Left colon (tissue), 2 donors: ENCODE measurements around the gene NHERF2. TPM values are rescaled to one million over a fixed set of nuclear protein-coding genes. Genes with fewer than 3 reads are reported as not detected.

Experiments used
- ATAC-seq: fragments of 200-7000 bp; cut with Tn5 transposase; one replicate; pipeline ENCODE4 v1.9.1; 2020; ENCODE audit warnings: mild to moderate bottlenecking, moderate library complexity
- DNase-seq, 2 donors: peaks; one replicate each; pipeline ENCODE4 v3.0.0-alpha.2; 2020
- intact Hi-C, 2 donors: fragments of 100-400 bp; cut with DNase I in 1 of 2; cut with micrococcal nuclease in 1 of 2; formaldehyde crosslinking; loops; one replicate each; pipeline versions ENCODE4 v1.11.2 to v1.14.0; 2022; cut with DNase I, micrococcal nuclease
- total RNA-seq, 2 donors: library from RNA; stranded (reverse); fragmentation: NEBNext Ultra II Directional; extraction: Animal tissue kit (Norgen Biotek cat#: 25700); gene quantifications; one replicate each; pipeline ENCODE4 v1.2.1, GENCODE V29; 2021
- donor health status: DM: no; HTN: no; CAD: no.
- donor health status: DM: yes; HTN: yes; CAD: no.

The NHERF2 gene
- total RNA-seq, 2 donors from 2014 or later = 69.3 to 73.7 TPM

- no peak for DNase-seq
- intact Hi-C loops = no loop called here
- ATAC-seq = no peak
These were observed 37.2 kb downstream of the NHERF2 start for GRCh38 chr16:2063861-2064260.

GRCh38 chr16:2064368-2064945 is 37.8 kb downstream of the NHERF2 start:
- intact Hi-C loops = no loop called here
- DNase-seq (no peak), ATAC-seq (no peak)

GRCh38 chr16:2066139-2066538 is 39.4 kb downstream of the NHERF2 start:
- intact Hi-C loops = no loop called here
- DNase-seq (no peak), ATAC-seq (no peak)

- intact Hi-C loops = no loop called here
- ATAC-seq = peak; percentile 11
- DNase-seq = no peak
These were observed 44.1 kb downstream of the NHERF2 start for GRCh38 chr16:2070576-2071453.

- DNase-seq (no peak), ATAC-seq (peak; percentile 14)
- intact Hi-C loops = no loop called here
These were observed 44.9 kb downstream of the NHERF2 start for GRCh38 chr16:2071454-2072202.

- intact Hi-C loops = no loop called here
- DNase-seq (no peak), ATAC-seq (no peak)
These were observed 46.2 kb downstream of the NHERF2 start for GRCh38 chr16:2072926-2073325.

GRCh38 chr16:2074071-2074470 is 47.4 kb downstream of the NHERF2 start:
- DNase-seq (no peak), ATAC-seq (no peak)
- intact Hi-C loops = no loop called here

- no peak for ATAC-seq
- intact Hi-C loops = no loop called here
- DNase-seq = no peak
These were observed 48.9 kb downstream of the NHERF2 start for GRCh38 chr16:2075631-2076030.

- intact Hi-C loops = no loop called here
- DNase-seq (no peak), ATAC-seq (no peak)
These were observed 49.6 kb downstream of the NHERF2 start for GRCh38 chr16:2076072-2076865.

GRCh38 chr16:2077016-2077415 is 50.3 kb downstream of the NHERF2 start:
- intact Hi-C loops = no loop called here
- DNase-seq (no peak), ATAC-seq (no peak)

- no peak for ATAC-seq
- intact Hi-C loops = no loop called here
- no peak for DNase-seq
These were observed 51.0 kb downstream of the NHERF2 start for GRCh38 chr16:2077696-2078095.

- DNase-seq (no peak), ATAC-seq (no peak)
- intact Hi-C loops = no loop called here
These were observed 51.4 kb downstream of the NHERF2 start for GRCh38 chr16:2078096-2078495.

GRCh38 chr16:2078691-2079090 is 52.0 kb downstream of the NHERF2 start:
- intact Hi-C loops = no loop called here
- ATAC-seq (no peak), DNase-seq (no peak)

GRCh38 chr16:2079311-2079800 is 52.7 kb downstream of the NHERF2 start:
- intact Hi-C loops = no loop called here
- DNase-seq (no peak), ATAC-seq (no peak)

- ATAC-seq (no peak), DNase-seq (no peak)
- intact Hi-C loops = no loop called here
These were observed 53.3 kb downstream of the NHERF2 start for GRCh38 chr16:2079991-2080390.

- ATAC-seq (peak; percentile 2), DNase-seq (no peak)
- intact Hi-C loops = no loop called here
These were observed 54.7 kb downstream of the NHERF2 start for GRCh38 chr16:2081201-2082084.

- peak; percentile 81 for ATAC-seq
- DNase-seq = peak; percentile 78 to 92
- intact Hi-C loops = no loop called here
These were observed 55.7 kb downstream of the NHERF2 start for GRCh38 chr16:2082171-2082982.
